Colonic mucosa (tissue), 4 donors: ENCODE data around the gene TACC2. TPM values are rescaled to one million over a fixed set of nuclear protein-coding genes. Genes with fewer than 3 reads are reported as not detected.

ENCODE experiments used
- DNase-seq: peaks from one replicate; pipeline ENCODE4 v3.0.0-alpha.2; 2020
- H3K27ac ChIP-seq: fragments of 200-600 bp; one replicate; pipeline ENCODE4 v1.8.0; 2021
- H3K27me3 ChIP-seq: fragments of 200-600 bp; one replicate; pipeline ENCODE4 v1.8.0; 2021
- H3K36me3 ChIP-seq: fragments of 200-600 bp; one replicate; pipeline ENCODE4 v1.8.0; 2021
- H3K4me1 ChIP-seq: fragments of 200-600 bp; one replicate; pipeline ENCODE4 v1.8.0; 2021; ENCODE audit warnings: mild to moderate bottlenecking
- H3K4me3 ChIP-seq: fragments of 200-600 bp; one replicate; pipeline ENCODE4 v1.8.0; 2021
- H3K9ac ChIP-seq, 2 donors: one replicate each; pipeline ENCODE4 v1.7.0; 2013; ENCODE audit warnings: control low read depth in 2 of 2, low read depth in 2 of 2, low read length in 2 of 2
- H3K9me3 ChIP-seq: fragments of 200-600 bp; one replicate; pipeline ENCODE4 v1.8.0; 2021
- intact Hi-C: fragments of 100-400 bp; cut with DNase I; formaldehyde crosslinking; loops from one replicate; pipeline ENCODE4 v1.14.1; 2022
- total RNA-seq, 2 donors: library from RNA; stranded (reverse); fragmentation: NEBNext Ultra II Directional in 1 of 2; extraction: Animal tissue kit (Norgen Biotek cat#: 25700) in 1 of 2; gene quantifications; one replicate each; pipeline ENCODE4 v1.2.1, GENCODE V29; 2021
- TF ChIP-seq, protein P1 (sequence below): fragments of 200-600 bp; IDR thresholded peaks from one replicate; pipeline ENCODE4 v1.8.0; 2022; ENCODE audit warnings: antibody characterized with exemption, mild to moderate bottlenecking
- donor health status: healthy.
- donor health status: DM: no; HTN: no; CAD: no.
- donor health status: DM: no; HTN: no; CAD: no.

Gene TACC2
- total RNA-seq, 2 donors from 2014 or later = 90.0 to 93.2 TPM

DNA sequence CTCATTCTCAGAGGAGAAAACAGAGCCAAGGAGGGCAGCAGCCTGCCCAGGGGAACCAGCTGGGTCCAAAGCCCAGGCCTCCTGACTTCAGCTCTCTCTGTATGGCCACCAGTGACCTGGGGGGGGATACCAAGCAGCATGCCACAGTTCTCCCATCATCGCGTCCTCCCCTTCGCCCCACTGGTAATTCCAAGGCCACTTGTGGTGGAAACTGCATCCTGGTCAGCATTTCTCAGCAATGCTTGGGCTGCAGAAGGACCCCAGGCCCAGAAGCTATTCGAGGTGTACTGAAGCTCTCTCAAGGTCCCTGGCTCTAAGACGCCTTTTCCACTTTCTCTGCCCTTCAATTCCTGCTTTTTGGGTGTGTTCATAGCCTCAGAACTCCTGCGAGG, 309.2 kb downstream of the TACC2 start:
- intact Hi-C loops = loop anchor here (2.0 to 5.0 kb wide), 2 partner anchors 137 to 269 kb away; no protein-coding TSS in a partner anchor
- TF ChIP-seq, protein P1, sequence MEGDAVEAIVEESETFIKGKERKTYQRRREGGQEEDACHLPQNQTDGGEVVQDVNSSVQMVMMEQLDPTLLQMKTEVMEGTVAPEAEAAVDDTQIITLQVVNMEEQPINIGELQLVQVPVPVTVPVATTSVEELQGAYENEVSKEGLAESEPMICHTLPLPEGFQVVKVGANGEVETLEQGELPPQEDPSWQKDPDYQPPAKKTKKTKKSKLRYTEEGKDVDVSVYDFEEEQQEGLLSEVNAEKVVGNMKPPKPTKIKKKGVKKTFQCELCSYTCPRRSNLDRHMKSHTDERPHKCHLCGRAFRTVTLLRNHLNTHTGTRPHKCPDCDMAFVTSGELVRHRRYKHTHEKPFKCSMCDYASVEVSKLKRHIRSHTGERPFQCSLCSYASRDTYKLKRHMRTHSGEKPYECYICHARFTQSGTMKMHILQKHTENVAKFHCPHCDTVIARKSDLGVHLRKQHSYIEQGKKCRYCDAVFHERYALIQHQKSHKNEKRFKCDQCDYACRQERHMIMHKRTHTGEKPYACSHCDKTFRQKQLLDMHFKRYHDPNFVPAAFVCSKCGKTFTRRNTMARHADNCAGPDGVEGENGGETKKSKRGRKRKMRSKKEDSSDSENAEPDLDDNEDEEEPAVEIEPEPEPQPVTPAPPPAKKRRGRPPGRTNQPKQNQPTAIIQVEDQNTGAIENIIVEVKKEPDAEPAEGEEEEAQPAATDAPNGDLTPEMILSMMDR = no peak
- Histone ChIP-seq H3K36me3 (no peaks in the 10 kb centered on the region), H3K27ac (no peak overlapping the region), H3K27me3 (no peaks in the 10 kb centered on the region), H3K4me3 (no peak overlapping the region), H3K4me1 (no peaks in the 10 kb centered on the region), H3K9me3 (no peaks in the 10 kb centered on the region), H3K9ac (no peak overlapping the region)
- no peak for DNase-seq

DNA sequence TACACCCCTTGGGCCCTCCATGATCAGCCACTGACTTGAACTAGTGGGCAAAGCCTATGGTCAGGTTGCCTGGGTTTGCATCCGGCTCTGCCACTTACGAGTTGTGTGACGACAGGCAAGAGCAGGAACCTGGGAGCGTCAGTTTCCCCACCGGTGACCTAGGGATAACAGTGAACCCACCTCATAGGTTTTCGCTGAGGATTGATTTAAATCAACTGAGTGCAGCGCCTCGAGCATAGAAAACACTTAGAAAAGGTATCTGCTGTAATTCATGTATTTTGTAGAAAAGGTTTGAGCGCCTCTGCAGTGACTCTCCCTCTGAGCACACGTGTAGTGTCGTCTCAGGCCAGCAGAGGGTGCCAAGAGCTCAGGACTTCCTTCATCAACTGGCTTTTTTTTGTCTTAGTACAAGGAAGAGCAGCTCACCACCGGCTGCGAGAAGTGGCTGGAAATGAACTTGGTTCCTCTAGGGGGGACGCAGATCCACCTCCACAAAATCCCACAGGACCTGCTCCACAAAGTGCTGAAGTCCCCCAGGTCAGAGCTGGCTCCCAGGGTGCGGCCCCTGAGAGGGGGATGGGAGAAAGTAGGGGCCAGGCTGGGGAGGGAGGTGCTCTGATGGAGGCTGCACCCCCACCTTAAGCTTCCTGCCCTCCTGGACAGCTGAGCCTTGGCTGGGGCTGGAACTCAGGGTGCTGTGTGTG, 309.8 kb downstream of the TACC2 start:
- no peak overlapping the region for H3K4me3 ChIP-seq
- peak; percentile 83 for DNase-seq
- peak overlapping the region; percentile 35 to 48 for H3K9ac ChIP-seq
- no peaks in the 10 kb centered on the region for H3K36me3 ChIP-seq
- H3K27me3 ChIP-seq = no peaks in the 10 kb centered on the region
- no peak overlapping the region for H3K27ac ChIP-seq
- no peaks in the 10 kb centered on the region for H3K4me1 ChIP-seq
- intact Hi-C loops = loop anchor here (2.0 to 5.0 kb wide), 2 partner anchors 136 to 269 kb away; no protein-coding TSS in a partner anchor
- TF ChIP-seq, protein P1 = peak; percentile 96
- no peaks in the 10 kb centered on the region for H3K9me3 ChIP-seq

DNA sequence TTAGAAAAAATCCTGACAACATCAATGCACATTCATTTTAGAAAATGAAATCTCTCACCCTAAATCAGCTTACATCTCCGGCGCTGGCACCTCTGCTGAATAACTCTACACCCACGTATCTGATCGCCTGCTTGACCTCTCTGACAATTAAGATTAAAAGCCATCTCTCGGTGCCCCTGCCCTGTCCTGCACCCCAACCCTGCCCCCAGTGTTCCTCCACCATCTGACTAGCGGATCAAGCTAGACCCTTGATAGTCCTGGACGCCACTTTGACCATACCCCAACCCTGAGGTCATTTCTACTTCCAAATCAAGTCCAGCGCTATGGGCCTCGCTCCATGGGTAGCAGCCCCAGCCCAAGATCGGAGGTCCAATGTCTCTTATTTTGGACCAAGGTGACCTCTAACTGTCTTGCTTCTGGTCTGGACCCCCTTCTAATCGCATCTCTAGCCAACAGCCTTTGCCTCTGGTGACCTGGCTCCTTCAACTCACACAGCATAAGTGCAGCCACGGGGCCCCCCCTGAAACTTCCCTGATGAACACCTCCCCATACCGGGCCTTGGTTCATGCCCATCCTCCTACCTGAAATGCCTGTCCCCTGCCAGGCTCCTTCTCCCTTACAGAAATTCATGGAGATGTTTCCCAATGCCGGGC, 310.6 kb downstream of the TACC2 start:
- Histone ChIP-seq H3K27ac (no peak overlapping the region), H3K27me3 (no peaks in the 10 kb centered on the region), H3K9me3 (no peaks in the 10 kb centered on the region), H3K4me3 (no peak overlapping the region), H3K4me1 (no peaks in the 10 kb centered on the region), H3K9ac (no peak overlapping the region), H3K36me3 (no peaks in the 10 kb centered on the region)
- TF ChIP-seq, protein P1 = no peak
- DNase-seq = no peak
- intact Hi-C loops = loop anchor here (2.0 to 5.0 kb wide), 2 partner anchors 135 to 268 kb away; no protein-coding TSS in a partner anchor

DNA sequence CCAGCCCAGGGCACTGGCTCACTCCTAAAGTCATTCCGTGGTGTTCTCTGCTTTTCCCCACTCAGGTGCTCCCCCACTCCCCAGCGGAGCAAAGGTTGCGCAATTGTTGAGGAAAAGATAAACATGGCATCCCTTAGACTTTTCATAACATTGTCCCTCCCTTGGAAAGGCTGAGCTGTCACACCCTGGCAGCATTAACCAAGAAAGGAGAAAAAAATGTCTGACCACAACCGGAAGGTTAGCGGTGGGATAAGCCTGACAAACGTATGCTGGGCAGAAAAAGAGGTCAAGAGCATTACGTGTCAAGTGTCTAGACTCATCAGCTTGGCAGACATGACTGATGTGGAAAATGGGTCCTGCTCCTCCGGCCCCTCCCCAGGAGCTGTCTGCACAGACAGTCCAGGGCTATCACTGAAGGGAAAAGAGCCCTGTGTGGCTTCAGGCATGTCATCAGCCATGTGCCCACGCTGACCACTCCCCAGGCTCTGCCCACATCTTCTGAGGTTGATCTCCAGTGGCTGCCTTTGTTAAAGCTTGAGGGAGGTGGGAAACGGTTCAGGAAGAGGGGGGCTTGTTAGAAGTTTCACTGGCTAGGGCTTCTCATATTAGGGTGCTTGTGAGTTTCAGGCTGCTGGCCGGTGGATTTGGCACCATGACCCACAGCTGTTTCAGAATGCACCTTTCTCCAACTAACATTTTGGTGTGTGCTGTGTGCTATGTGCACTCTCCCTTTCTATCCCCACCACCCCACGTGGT, 312.3 kb downstream of the TACC2 start:
- Histone ChIP-seq H3K9me3 (no peaks in the 10 kb centered on the region), H3K27me3 (no peaks in the 10 kb centered on the region), H3K36me3 (no peaks in the 10 kb centered on the region), H3K4me3 (no peak overlapping the region), H3K4me1 (no peaks in the 10 kb centered on the region), H3K9ac (no peak overlapping the region), H3K27ac (no peak overlapping the region)
- TF ChIP-seq, protein P1 = no peak
- intact Hi-C loops = no loop called here
- no peak for DNase-seq

DNA sequence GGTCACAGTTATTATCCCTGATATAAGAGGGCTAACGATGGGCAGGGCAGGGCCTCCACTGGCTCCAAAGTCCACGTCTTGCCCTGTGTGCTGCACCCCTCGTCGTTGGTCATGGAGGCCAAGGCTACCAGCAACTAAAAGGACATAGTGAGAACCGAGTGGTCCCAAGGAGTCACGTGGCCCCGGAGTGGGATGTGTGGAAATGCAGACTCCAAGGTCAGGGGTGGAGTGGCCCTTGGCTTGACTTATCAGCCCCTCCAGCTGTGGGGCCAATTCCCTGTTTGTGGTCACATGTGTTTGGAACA, 312.8 kb downstream of the TACC2 start:
- Histone ChIP-seq H3K27ac (no peak overlapping the region), H3K9ac (no peak overlapping the region), H3K4me1 (no peaks in the 10 kb centered on the region), H3K4me3 (no peak overlapping the region), H3K36me3 (no peaks in the 10 kb centered on the region), H3K27me3 (no peaks in the 10 kb centered on the region), H3K9me3 (no peaks in the 10 kb centered on the region)
- no peak for DNase-seq
- TF ChIP-seq, protein P1 = no peak
- intact Hi-C loops = no loop called here
